Suprapubic skin (tissue), 4 donors: ENCODE measurements around the gene LCE3E.

Source experiments
- EP300 ChIP-seq: sonication (generic); formaldehyde crosslinking; IDR thresholded peaks from one replicate; pipeline ENCODE4 v1.6.1; 2017; ENCODE audit warnings: antibody characterized with exemption
- POLR2AphosphoS5 ChIP-seq, 3 donors: sonication (generic); formaldehyde crosslinking; IDR thresholded peaks; one replicate each; pipeline ENCODE4 v1.6.1; 2017; ENCODE audit warnings: antibody characterized with exemption in 3 of 3

DNA sequence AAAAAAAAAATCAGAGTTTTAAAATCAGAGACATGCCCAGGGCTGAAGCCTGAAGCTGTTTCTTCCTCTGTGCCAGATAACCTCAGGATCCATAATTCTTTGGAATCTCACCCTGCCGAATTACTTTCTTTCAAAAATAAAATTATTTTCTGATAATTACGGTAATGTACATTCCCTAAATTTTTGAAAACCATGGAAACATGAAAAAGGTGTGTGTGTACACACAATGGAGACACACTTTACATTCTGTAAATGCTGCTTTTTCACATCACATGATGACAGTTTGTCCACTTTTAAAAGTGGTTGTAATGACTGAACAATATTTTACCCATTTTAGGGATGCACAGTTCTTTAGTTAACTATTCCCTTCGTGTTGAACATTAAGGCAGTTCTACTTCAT is 30.8 kb downstream of the LCE3E start:
- TF ChIP-seq POLR2AphosphoS5 (IDR thresholded peaks at IDR 0.05) (no peak), EP300 (no peak)
